WTC11 (cell line): Measurements from ENCODE around the gene EME2.

Experiments used
- ATF3 ChIP-seq: sonication (generic); formaldehyde crosslinking; conservative IDR thresholded peaks from 2 replicates; pipeline ENCODE4 v1.8.1; 2022; ENCODE audit warnings: mild to moderate bottlenecking, missing genetic modification reagents
- ATF6 ChIP-seq: sonication (generic); formaldehyde crosslinking; IDR thresholded peaks from 2 replicates; pipeline ENCODE4 v1.8.1; 2023; ENCODE audit warnings: mild to moderate bottlenecking, missing genetic modification reagents
- CTCF ChIP-seq: fragments of 200-600 bp; IDR thresholded peaks from 2 replicates; pipeline ENCODE4 v1.8.0; 2022; ENCODE audit warnings: antibody characterized with exemption
- ESRRA ChIP-seq: sonication (generic); formaldehyde crosslinking; IDR thresholded peaks from 2 replicates; pipeline ENCODE4 v1.8.1; 2022; ENCODE audit warnings: mild to moderate bottlenecking, missing genetic modification reagents, borderline replicate concordance
- MLX ChIP-seq: sonication (generic); formaldehyde crosslinking; IDR thresholded peaks from 2 replicates; pipeline ENCODE4 v1.8.1; 2023; ENCODE audit warnings: mild to moderate bottlenecking, missing genetic modification reagents, moderate library complexity
- MYBL2 ChIP-seq: sonication (generic); formaldehyde crosslinking; IDR thresholded peaks from 2 replicates; pipeline ENCODE4 v1.8.1; 2023; ENCODE audit warnings: mild to moderate bottlenecking, moderate library complexity, missing genetic modification reagents
- ZNF121 ChIP-seq: sonication (generic); formaldehyde crosslinking; IDR thresholded peaks from 2 replicates; pipeline ENCODE4 v1.8.0; 2023; ENCODE audit warnings: missing genetic modification reagents

- no peak for TF ChIP-seq ATF6 (CRISPR knock-in tag)
- no peak for TF ChIP-seq ZNF121
- no peak for TF ChIP-seq CTCF
- no peak for TF ChIP-seq ESRRA (CRISPR knock-in tag)
- TF ChIP-seq MYBL2 (CRISPR knock-in tag), result no peak
- TF ChIP-seq ATF3 (CRISPR knock-in tag), result no peak
- TF ChIP-seq MLX (CRISPR knock-in tag), result no peak
Observed at GRCh38 chr16:1787056-1787321, 14.4 kb downstream of the EME2 start.
